HG03097 (cell line): ENCODE results near the gene PEX10.

ENCODE experiments used
- ATAC-seq: cut with Tn5 transposase; IDR thresholded peaks from one replicate; pipeline ENCODE4 v1.9.1; 2021; ENCODE audit not compliant: unreplicated experiment, low FRiP score

Gene PEX10

GRCh38 chr1:2377751-2378440 is 34.5 kb downstream of the PEX10 start:
- ATAC-seq: no peak

DNA sequence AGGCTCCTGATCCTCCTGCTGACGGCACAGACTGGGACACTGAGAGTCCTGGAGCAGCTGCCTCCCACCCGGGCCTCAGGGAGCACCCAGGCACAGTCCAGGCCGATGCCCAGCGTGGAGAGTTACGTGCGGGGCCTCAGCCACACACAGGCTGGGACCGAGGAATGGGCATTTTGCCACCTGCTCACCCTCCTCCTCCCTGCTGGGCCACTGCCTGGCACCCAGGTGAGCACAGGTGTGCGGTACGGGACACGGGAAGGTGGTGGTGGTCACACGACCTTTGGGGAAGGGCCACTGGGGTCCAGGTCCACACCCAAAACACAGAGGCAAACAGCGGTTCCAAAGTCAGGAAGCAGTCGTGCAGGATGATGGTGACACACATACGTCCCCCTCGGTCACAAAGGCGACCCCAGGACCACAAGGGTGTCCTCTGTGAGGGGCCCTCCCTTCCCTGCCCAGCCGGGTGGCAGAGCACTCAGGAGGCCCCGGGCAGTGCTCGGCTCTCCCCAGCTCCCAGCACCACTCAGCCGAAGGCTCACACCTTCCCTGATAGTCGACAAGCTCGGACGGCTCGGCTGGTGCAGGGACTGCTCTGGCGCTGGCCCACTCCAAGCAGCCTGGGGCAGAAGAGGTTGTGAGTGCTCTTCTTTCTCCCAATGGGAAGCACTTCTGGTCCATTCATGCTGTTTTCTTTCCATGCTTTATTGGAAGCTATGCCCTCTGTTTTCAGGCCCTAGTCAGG is 35.3 kb downstream of the PEX10 start:
- ATAC-seq: no peak

GRCh38 chr1:2376261-2376741 is 36.1 kb downstream of the PEX10 start:
- ATAC-seq: no peak

DNA sequence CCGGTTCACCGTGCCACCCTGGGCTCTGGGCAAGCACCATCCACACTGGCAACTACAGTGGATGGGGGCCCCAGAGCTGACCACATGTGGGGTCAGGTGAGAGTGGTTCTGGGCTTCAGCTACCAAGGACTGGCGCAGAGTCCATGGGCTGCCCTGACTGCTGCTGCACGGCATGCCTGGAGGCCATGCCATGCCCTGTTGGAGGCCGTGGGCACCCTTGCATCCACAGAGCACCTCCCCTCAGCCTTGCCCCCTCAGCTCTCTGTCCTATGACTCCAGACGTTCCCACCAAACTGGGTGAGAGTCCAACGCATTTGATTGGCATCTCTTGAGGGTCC is 36.5 kb downstream of the PEX10 start:
- ATAC-seq: no peak

DNA sequence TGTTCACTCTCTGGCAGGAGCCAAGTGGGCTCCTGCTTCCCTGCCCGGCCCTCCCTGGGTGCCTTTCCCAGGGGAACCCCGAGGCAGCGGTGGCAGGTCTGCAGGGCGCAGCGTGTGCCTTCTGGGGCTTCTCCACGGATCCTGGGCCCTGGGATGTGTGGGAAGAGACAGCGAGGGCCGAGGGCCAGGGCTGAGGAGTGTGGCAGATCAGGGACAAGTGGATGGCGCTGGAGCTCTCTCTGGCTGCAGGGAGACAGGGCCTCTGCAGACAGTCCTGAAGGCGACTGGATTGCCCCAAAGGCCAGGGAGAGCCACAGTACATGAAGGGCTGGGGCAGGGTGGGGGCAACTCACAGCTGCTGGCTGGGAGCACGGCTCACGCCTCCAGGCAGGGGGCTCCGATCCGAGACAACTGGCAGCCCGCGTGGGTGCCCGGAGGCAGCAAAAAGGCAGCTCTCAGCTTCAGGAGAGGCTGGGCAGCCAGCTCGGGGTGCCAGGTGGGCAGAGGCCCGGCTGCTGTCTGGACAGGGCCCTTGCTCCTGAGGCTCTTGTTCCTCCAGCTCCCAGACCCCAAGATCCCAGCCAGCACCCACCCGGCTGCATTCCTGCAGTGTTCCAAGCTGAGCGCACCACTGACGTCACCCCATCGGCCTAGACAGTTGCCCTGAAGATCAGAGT is 37.0 kb downstream of the PEX10 start:
- no peak for ATAC-seq

- no peak for ATAC-seq
These were observed 37.9 kb downstream of the PEX10 start for GRCh38 chr1:2374252-2375155.

GRCh38 chr1:2373551-2374251 is 38.7 kb downstream of the PEX10 start:
- no peak for ATAC-seq

DNA sequence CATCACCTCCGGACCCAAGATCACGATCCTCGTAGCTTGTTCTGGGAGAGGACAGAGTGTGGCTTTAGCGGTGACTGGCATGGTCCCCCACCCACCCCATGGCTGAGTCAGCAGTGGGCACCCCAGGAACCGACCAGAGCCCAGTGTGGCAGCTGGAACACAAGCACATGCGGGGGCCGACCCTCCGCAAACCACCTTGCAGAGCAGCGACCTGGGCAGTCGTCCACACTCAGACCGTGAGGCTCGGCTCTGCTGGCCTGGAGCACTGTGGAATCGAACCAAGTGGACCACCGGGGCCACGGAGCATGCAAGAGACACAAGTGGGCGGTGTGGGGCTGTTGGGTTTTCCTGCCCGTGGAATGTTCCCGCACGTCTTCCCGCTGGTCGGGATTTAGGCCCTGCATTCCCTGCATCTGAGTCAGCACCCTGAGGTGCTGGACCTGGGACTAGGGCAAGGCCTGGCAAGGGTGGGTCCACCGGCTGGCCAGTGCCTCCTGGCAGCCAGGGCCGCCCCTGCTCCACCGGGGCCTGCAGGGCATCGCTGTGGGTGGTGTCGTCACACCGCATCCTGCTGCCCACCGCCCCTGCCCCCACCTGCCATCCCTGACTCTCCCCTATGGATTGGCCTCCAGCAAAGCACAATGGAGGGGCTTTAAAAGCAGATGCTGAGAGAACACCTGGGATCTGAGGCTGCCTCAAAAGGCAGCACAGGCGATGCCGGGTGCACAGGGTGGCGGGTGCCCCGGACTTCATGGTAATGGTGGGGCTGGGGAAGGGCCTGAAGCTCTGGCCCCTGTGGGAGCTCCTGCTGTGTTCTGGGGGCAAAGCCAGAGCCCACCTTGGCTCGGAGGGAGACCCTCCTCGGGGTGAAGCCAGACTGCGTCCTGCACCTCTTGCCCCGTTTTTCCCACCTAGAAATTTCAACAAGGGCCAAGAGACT is 39.5 kb downstream of the PEX10 start:
- ATAC-seq: no peak

- no peak for ATAC-seq
These were observed 44.2 kb downstream of the PEX10 start for GRCh38 chr1:2368053-2368744.

DNA sequence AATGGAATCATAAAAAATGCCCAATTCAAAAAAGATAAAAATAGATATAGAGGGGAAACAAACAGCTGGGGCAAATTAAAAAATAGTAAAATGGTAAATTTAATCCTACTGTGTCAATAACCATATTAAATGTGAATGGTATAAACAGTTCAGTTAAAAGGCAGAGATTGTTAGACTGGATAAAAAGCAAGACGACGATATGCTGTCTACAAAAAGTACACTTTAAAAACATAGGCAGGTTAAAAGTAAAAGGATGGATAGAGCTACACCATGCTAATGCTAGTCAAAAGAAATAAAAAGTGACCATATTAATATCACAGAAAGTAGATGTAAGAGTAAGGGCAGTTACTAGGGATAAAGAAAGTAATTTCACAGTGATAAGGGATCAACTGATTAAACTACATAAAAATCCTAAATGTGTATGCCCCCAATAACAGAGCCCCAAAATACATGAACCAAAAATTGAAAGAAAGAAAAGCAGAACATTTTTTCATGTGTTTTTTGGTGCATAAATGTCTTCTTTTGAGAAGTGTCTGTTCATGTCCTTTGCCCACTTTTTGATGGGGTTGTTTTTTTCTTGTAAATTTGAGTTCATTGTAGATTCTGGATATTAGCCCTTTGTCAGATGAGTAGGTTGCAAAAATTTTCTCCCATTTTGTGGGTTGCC is 48.4 kb downstream of the PEX10 start:
- ATAC-seq: no peak

DNA sequence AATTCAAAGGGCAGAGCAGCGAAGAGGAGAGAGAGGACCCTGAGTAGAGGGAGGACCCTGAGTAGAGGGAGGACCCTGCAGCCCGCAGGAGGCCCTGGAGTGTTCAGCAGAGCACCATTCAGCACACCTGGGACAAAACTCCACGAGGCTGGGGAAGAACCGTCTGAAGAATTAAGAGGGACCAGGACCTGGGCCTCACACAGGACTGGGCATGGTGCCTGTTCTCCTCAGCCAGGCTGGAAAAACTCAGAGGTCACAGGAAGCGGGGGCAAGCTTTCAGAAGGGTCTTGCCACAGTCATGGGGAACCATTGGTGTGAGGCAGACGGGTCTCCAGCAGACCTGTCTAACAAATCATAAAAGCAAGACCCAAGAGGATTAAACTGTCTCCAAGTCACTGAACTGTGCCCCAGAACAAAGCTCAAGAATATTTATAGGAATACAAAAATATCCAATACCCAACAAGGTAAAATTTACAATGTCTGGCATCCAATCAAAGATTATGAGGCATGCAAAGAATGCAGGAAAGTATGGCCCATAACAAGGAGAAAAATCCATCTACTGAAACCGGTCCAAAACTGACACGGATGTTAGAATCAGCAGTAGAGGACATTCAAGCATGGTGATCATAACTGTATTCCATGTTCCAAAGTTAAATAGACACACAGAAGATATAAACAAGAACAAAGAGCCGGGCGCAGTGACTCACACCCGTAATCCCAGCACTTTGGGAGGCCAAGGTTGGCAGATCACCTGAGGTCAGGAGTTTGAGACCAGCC is 51.6 kb downstream of the PEX10 start:
- no peak for ATAC-seq

DNA sequence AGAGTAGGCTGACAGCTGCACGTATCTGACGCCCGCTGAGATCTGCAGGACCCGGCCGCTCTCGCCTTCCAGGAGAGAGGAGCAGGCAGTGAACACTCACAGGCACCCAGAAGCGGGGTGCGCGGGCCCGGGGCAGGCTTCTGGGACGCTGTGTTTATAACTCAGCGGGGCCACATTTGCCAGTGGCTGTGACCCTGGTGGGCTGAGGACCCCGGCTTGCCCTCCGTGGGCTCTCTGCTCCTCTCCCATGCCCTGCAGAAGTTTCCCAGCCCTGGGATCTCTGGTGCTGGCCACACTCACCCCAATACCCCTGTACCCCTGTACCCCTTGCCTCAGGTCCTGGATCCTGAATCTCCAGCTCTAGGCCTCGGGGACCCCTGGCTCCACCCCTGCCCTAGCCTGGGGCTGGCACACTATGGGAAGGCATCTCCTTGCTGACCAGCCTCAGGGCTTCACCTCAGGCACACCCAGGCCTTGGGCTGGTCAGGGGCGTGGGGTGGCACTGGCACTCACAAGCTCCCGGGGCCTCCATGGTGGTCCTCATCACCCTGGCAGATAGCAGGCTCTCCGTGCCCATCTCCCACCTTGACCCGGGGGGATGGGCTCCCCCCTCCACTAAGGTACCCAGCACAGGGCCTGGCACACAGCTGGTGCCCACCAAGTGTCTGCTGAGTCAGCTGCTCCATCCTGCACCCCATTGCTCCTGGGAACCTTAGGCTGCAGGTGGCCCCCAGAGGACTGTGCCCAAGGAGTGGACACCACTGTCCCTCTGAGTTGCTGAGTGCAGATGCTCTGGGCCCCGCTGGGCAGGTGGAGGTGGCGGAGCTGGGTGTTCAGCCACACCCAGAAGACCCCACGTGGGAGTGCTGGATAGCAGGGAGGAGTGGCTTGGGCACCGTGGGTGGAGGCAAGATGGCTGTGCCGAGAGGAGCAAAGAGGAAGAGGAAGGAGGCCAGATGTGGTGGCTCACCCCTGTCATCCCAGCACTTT is 53.4 kb downstream of the PEX10 start:
- no peak for ATAC-seq

DNA sequence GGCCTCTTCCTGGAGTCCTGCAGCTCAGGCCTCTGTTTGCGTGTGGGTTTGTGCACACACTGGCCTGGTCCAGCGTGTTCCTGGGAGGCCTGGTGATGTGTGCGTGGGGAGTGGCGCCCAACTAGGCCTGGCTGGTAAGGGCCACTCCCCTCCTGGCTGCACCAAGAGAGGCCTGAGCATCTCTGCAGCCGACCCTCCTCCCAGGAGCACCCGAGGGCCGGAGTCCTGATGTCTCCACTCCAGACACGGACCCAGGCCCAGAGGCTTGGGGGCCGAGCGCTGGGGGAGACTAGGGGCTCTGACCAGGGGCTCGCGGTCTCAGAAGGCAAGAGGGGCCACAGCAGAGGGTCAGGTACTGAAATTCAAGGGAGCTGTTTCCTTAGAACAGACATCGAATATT is 54.3 kb downstream of the PEX10 start:
- ATAC-seq: no peak

- no peak for ATAC-seq
These were observed 55.2 kb downstream of the PEX10 start for GRCh38 chr1:2356911-2357845.

GRCh38 chr1:2356401-2356800 is 56.0 kb downstream of the PEX10 start:
- no peak for ATAC-seq
